DMS79 treated with DMSO at 0.1 percent for 48 hours (cell line): ENCODE results near the gene TREX2.

ENCODE experiments used
- DNase-seq: peaks from one replicate; lab custom pipeline; 2025; lab: John Stamatoyannopoulos, UW

The TREX2 gene

DNA sequence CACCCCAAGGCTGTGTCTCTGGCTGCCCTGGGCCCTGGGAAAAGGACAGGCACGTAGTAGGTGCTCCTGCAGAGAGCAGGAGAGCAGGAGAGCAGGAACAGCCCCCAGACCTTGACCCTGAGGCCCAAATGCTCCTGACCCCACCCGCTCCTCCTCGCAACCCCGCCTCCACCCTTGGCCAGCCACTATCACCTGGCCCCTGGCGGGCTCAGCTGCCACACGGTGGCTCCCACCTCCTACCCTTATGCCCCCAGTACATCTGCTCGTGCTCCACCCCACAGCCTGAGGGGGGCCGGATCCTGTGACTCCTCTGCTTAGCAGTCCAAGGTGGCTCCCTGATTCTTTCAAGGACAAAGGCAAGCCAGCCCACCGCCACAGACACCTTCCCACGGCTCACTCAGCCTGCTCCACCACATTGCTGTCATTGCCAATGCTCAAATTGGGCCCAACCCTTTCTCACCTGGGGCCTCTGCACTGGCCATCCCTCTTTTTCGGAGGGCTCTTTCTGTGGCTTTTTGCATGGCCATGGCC, 30.0 kb upstream of the TREX2 start:
- no peak for DNase-seq

GRCh38 chrX:153475271-153475670, 29.4 kb upstream of the TREX2 start:
- DNase-seq: no peak

DNA sequence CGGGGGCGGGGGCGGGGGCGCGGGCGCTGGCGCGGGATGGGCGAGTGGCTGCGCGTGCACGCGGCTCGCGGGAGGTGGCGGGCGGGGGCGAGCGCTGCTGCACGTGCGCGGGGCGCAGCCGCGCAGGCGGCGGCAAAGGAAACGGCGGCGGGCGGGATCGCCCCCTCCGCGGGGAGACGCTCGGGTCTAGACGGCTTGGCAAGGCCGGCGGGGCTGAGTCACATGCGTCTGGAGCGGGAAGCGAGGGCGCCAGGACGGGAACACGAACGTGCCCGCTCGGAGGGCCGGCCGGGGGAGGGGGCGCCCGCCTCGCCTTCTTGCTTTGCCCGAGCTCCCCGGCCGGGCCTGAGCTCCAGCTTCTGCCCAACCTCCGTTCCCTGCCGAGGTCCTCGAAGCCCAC, 28.9 kb upstream of the TREX2 start:
- no peak for DNase-seq

DNA sequence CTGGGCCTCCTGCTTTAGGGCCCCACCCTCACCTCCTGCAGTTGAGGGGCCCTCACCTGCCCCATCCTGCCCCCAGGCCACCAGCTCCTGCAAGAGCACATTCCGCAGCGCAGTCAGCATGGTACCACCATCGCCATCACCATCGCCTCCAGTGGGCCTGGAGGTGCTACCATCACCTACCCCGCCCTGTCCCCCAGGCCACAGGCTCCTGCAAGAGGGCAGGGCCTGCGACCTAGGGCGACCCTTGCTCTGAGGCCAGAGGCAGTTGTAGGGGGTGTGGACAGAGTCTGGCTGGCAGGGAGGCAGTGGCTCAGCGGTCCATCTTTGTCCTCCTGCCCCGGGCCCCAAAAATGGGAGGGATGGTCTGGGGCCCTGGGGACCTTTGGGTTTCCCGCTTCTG, 28.4 kb upstream of the TREX2 start:
- DNase-seq: no peak

DNA sequence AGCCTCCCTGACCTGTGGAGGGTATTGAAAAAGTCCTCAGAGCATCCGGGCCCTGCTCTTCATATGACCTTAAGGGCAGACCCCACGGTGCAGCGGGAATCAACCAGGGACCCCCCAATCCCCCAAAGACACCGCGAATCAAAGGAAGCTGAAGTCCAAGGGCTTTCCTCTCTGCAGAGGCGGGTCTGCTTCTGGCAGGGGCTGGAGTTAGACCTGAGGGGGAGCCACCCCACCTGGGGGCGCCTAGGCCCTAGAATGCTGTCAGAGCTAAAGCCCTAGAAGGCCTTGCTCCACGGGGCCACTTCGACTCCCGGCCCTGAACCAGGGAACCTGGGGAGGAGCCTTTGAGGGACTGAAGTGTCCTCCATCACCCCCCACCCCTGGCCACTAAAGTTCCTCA, 27.3 kb upstream of the TREX2 start:
- DNase-seq: no peak

DNA sequence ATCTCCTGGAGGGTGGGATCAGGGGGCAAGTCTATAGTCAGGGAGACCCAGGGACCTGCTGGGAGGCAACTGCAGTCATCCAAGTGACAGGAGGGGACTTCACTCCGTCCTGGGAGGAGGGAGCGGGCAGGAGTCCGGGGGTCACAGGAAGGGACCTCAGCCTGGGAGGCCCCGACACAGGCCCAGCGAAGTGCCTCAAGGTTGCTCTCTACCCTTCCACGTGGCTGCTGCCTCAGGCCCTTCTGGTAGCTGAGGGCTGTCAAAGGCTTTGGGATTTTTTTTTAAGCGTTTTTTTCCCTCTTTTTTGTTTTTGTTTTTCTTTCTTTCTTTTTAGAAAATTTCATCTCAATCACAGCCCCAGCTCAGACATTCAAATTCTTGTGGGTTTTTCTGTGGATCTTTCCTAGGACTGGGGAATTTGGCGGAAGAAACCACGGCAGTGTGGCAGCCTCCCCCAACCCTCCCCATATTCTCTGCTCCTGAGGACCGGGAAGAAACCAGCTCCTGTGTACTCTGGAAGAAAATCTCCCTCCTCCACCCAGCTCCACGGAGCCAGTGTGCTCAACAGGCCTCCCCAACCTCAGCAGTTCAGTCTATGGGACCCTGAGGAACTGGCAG, 25.9 kb upstream of the TREX2 start:
- no peak for DNase-seq

GRCh38 chrX:153470411-153471363, 24.8 kb upstream of the TREX2 start, which contains the start of gene HAUS7:
Gene HAUS7 (minus strand): TSS chrX:153470576. CDS start chrX:153470557, 19 bp downstream.
- DNase-seq: peak; percentile 76

DNA sequence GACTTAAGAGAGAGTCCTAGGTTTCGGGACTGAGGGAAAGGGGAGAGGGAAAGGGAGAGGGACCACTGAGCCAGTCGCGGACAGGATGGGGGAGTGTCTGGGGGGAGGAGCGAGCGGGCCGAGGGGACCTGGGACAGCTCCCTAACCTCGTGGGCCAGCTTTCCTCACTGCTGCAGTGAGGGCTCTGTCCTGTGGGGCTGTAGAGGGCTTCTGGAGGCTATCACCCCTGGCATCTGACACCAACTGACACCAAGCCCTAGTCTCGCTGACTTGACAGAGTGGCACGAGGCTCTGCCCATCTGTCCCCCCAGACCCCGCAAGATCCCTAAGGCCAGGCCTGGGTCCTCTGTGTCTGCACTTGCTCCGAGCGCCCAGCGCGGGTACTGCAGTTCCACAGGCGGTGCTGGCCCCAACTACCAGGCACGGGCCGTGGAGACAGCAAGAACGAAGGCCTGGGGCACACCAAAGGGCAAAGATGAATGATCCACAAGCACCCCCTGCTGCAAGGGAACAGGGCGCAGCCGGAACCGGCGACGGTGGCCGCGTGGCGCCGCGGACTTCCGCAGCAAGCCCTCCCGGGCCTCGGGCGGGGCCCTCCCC, 24.1 kb upstream of the TREX2 start:
- peak; percentile 45 for DNase-seq

DNA sequence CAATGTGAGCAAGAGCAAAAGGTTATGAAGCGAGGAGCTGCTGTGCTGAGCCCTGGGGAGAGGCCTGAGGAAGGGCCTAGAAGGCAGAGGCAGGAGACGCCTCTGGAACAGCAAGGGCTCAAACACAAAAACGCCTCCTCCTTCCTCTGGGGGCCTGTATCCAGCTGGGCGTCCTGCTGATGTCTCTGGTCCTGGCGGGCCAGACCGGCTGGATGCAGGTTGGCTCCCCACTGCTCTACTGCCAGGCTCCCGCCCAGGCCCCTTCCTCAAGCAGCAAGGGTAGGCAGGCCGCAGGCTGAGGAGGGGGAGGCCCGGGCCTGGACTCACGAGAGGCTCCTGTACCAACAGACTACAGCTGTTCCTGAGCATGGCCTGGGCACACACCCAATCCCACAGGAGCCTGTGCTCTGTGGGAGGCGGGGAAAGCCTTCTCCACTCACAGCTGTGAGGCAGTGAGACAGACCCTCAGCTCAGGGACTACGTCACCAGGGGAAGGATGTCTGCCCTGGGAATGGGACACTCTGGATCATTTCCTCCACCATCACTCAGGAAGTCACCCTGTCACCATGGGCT, 22.2 kb upstream of the TREX2 start:
- no peak for DNase-seq

- DNase-seq: no peak
Observed at GRCh38 chrX:153465691-153466380, 20.0 kb upstream of the TREX2 start.

GRCh38 chrX:153464116-153464515, 18.3 kb upstream of the TREX2 start:
- no peak for DNase-seq

DNA sequence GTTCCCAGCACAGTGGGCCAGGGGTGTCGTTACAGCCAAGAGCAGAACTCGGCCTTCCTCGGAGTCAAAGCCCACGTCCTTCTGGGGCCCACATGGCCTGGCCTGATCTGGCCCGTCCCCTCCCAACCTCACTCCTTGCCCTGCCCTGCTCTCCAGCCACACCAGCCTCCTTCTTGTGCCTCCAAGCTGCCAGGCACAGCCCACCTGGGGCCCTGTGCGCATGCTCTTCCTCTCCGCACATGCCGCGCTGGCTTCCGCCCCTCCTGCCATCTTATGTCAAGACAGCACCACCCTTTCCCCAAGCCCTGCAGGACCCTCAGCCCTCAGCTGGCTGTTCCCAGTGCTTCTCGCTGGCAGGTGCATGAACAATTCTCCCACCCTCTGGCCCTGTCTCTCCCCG, 17.7 kb upstream of the TREX2 start:
- DNase-seq: no peak

DNA sequence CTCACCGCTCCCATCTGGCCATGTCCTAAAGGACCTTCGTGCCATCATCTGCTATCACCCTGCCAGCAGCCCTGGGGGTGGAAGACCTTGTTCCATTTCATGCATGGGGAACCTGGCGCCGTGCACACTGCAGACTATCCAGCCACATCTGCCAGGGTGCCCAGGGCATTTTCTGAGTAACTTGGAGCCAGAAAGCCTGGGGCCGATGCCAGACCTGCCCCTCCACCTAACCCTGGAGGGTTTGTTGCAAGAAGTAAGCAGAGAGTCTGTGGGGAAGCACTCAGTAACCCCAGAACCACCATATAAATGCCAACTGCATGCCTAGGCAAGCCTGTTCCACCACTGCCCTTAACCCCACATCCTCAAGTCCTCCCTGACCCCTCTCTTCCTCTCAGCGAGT, 17.2 kb upstream of the TREX2 start:
- DNase-seq: peak; percentile 13

GRCh38 chrX:153462291-153462690, 16.4 kb upstream of the TREX2 start:
- no peak for DNase-seq

GRCh38 chrX:153460826-153461225, 15.0 kb upstream of the TREX2 start:
- no peak for DNase-seq

DNA sequence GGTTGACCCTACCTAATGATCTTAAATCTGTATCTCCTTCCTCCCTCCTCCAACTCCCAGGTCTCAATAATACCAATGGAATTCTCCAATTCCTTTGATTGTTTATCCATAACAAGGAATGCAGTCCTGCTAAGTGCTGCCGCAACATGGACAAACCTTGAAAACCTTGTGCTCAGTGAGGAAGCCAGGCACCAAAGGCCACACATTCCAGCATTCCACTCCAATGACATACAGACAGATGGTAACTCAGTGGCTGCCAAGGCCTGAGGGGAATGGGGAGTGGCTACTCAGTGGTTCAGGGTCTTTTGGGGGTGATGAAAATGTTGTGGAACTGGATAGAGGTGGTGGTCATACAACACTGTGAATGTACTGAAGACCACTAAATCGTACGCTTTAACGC, 14.1 kb upstream of the TREX2 start:
- DNase-seq: no peak

GRCh38 chrX:153458476-153458875, 12.6 kb upstream of the TREX2 start:
- no peak for DNase-seq

GRCh38 chrX:153457827-153458466, 12.1 kb upstream of the TREX2 start:
- no peak for DNase-seq

DNA sequence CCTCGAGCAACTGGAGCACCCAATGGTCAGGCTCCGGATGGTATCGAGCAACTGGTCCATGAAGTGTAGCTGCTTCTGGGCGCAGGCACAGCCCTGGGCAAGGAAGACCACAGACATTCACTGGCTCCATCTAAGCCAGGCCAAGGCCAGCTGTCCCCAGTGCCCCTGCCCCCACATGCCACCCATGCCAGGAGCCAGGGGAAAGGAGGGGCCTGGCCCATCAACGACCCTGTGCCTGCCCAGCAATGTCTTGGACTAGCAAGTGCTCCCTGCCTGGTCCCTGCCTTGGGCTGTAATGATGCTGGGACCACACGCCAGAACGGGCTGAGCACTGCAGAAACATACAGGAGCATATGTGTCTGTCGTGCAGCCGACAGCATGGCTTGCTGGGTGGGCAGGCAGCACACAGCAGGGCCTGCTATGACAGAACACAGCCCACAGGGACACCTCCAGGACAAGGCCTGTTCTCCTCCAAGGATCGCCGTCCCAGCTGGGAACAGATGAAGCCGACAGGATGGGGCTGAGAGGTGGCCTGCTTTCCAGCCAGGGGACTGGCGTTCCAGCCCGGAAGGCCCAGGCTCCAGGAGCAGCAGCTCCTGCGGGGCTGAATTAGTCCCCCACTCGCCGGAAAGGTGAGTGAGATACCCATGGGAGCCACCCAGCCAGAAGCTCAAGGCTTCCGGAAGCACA, 11.4 kb upstream of the TREX2 start:
- no peak for DNase-seq

- DNase-seq: no peak
Observed at GRCh38 chrX:153456704-153457103, 10.8 kb upstream of the TREX2 start.

GRCh38 chrX:153456161-153456560, 10.3 kb upstream of the TREX2 start:
- DNase-seq: no peak
